Measurements from ENCODE around the gene KPNA5.
"Not testable (repeated sequence)": the region's sequence is repeated elsewhere in the genome, so short reads cannot be mapped to it uniquely, and the experiment has no call there.

Gene KPNA5

DNA sequence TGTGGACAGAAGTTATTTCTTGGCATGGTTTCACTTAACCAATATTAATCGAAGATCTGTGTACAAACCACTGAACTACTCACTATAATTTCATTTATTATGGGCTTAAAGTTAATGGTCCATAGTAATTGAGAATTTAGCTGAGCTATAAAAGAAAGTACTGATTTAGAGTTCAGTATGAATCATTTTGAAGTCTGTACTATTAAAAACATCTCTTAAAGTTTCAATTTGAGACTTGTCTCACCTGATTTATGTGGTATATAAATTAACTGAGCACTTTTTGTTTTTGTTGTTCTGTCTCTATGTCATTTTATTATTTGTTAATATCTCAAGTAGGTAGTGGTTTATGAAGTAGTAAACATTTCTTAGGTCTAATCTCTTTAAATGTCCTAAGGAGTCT lies 24.9 kb downstream of the KPNA5 start:
- no peak for DNase-seq

GRCh38 chr6:116714296-116714695 lies 33.3 kb downstream of the KPNA5 start:
- DNase-seq: no peak

DNA sequence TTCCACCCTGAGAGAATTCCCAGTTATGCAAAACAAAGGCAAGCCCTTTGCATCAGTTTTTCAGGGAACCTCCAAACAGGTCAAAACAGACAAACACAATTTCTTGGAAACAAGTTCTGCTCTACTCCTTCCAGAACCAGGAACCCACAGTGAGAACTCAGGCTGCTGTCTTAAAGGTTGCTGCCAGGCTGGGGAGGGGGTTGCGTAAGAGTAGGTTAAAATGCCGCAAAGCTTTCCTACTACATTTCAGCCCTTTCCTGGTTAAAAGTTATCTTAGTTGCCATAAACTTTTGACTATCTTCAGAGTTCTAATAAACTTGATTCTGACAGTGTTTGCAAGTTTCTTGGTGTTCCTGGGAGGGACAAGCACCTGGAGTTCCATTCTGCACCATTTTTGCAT lies 33.8 kb downstream of the KPNA5 start:
- no peak for DNase-seq

- no peak for DNase-seq
Measured at GRCh38 chr6:116726947-116727346, 45.9 kb downstream of the KPNA5 start.

DNA sequence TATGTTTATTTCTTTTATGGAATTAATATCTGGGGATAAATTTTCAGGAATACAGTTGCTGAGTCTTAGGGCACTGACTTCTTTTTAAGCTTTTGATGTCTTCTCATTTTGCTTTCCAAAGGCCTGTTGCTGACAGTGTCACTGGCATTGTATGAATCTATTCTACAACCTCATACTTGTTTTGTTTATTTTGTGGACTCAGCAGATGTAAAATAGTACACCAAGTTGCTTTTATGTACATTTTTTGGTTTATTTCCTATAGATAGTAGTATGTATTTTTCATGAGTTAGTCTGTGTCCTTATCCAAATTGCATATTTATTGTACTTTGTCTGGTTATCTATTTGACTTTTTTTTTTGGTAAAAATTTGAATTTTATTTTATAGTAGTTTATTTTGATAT lies 49.5 kb downstream of the KPNA5 start:
- DNase-seq: no peak

DNA sequence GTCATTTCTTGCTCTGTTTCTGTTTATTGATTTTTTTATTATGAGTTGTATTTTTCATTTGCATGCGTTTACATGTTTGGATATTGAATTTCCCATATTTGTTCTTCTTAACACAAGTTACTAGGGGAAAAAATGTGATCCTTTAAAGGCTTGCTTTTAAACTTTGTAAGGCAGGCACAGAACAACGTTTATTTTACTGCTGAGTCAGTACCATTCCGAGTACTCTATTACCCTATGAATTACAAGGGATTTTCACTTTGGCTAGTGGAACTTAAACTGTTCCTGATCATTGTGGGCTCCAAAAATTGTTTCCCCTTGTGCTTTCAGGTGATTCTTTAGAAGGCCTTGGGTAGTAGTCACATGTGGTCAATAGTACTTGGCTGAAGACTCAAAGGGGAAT lies 56.0 kb downstream of the KPNA5 start:
- no peak for DNase-seq

GRCh38 chr6:116740486-116740885 lies 59.5 kb downstream of the KPNA5 start:
- not testable (repeated sequence) for DNase-seq

DNA sequence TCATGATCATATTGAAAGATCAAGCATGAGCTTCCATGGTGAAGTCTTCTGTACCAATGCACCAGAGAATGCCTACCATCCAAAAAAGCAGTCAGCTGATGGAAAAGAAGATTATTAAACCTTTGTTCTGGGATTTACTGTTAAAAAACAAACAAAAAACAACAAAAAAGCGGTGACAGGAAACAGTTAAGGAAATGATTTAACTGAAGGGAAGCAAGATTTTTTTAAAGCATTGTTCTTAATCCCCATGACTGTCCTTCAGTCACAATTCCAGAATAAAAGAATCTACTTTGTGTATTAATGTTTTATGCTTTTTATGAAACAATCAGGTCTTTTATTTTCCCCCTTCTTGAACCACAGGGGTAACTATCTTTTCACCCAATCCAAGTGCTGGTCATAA lies 60.6 kb downstream of the KPNA5 start:
- DNase-seq: no peak

GRCh38 chr6:116745176-116745575 lies 64.2 kb downstream of the KPNA5 start:
- no peak for DNase-seq

- DNase-seq: no peak
Measured at GRCh38 chr6:116761779-116762178, 80.8 kb downstream of the KPNA5 start.

GRCh38 chr6:116762235-116762634 lies 81.2 kb downstream of the KPNA5 start:
- no peak for DNase-seq

DNA sequence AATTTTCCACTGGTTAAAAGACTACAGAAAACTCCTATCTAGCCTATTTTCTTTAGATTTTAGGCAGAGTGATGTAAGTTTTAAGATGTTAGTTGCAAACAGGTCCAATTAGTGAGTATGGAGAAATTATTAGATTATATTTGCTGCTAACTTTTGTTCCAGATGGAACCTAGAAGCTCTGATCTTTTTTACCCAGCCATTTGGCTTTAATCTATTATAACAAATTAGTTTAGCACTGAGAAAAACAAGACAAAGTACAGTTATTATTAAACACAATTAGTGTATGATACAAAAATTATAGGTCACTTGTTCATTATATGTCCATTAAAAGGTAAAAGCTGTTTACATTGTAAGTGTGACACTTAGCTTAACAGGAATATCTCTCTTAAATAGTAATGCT lies 82.0 kb downstream of the KPNA5 start:
- no peak for DNase-seq

DNA sequence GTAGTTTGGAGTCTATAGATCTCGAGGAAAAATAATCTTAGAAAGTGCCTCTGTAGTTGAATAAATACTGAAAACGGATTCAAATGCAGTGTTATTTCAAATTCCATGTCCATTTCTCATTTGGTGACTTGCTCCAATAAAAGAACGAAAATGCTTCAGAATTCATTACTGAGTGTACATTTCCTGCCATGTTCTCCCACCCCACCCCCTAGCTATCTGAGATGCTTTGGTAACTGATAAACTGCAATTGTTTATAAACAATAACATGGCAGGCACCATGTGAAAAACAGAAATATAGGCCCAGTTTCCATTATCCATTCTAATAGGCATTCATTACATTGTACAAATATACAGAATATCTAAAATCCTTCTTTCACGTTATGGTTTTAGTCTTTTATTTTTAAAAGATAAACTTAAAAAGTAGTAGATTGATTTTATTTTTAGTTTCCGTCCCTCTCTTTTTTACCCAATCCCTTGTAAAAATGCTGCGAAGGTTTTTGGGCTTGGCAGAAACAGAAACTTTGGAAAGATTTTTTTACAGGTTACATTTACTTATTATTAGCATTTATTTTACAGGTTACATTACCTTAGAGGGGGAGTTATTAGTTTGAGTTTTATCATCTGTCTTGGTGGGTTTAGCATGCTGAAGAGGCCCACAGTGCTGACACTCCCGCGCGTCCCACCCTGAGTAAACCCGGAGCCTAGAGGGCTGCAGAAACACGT lies 83.1 kb downstream of the KPNA5 start:
- DNase-seq: no peak

GRCh38 chr6:116764629-116764960 lies 83.6 kb downstream of the KPNA5 start:
- no peak for DNase-seq

- DNase-seq: no peak
Measured at GRCh38 chr6:116764961-116765841, 84.2 kb downstream of the KPNA5 start, which contains the start of gene FAM162B. FAM162B (minus strand) TSS chr6:116765719; CDS start chr6:116765576, 143 bp downstream.

DNA sequence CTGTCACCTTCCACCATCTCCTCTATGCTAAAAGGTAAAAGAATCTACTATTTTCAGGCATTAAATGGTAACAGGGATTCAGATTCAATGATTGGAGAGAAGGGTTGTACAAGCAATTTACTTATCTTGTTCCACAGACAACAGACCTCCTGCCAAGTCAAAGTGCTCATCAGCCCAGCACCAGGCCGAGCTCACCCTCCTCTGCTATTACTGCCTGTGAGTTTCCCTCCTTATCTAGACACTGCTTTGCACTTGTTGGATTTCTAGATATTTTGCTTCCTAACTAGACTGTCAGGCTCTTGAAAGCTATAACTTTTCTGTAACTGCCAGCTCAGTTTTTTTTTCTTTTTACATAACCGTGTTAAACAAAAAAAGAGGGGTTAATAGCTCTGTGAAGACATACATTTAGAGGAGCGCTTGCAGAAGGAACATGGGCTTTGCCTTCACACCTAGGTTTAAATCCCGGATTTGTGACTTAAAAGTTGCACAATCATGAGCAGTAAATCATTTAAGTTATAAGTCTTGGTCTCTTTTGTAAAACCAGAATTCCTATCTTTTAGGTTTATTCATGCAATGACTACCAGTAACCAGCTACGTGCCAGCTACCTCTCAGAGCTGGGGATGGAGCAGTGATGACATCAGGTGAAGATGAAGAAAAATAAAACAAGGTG lies 85.6 kb downstream of the KPNA5 start:
- DNase-seq: no peak

DNA sequence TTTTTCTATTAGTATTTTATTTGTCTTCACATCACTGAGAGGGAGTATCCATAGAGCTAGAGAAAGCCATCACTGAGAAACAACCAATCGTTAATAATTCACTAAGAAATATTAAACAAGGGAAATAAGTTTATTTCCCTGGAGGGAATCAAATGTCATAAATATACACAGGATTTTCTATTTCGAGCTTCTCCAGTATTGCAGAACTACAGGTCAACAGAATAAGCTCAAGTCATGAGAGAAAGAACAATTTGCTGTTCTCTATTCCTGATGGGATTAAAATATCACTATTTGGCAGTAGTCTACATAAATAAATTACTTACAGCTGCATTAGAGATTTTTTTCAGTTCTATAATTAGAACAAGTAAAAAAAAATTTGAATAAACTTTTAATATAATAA lies 86.7 kb downstream of the KPNA5 start:
- DNase-seq: no peak

GRCh38 chr6:116772450-116772849 lies 91.4 kb downstream of the KPNA5 start:
- DNase-seq: no peak

- DNase-seq: no peak
Measured at GRCh38 chr6:116773886-116774285, 92.9 kb downstream of the KPNA5 start.

GRCh38 chr6:116779573-116780164 lies 98.7 kb downstream of the KPNA5 start:
- no peak for DNase-seq

DNA sequence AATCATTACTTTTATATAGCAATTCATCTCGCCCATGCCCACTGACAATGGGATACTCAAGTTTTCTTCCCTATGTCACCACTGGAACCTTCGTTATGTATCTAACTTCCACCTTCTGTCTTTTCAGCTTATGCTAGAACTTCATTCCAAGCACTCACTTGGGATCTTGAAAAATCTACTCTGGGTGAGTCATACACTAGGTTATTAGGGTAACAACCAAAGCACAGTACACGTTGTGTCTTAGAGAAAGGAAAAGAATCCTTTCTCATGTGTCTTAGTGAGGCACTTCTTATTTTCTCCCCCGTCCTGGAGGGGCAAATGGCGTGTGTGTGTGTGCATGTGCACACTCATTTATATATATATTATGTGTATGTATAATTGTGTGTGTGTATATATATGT lies 102.8 kb downstream of the KPNA5 start:
- no peak for DNase-seq
